AG04449 (cell line): ENCODE data around the gene PHLDB1.
A peak's percentile ranks its signal among the peaks of the same experiment; 100 is the strongest.

ENCODE experiments used
- CTCF ChIA-PET: fragments of 350-600 bp; formaldehyde crosslinking; extraction: SDS; loops from one replicate; lab custom pipeline; 2021; ENCODE audit warnings: antibody characterized with exemption; lab: Yijun Ruan, JAX
- POLR2A ChIA-PET: fragments of 400-600, 350-600 bp; formaldehyde crosslinking; extraction: SDS; loops from one replicate; lab custom pipeline; 2020; ENCODE audit warnings: antibody characterized with exemption, inconsistent platforms; lab: Yijun Ruan, JAX
- DNase-seq: peaks from one replicate; pipeline ENCODE4 v3.0.0-alpha.2; 2010; ENCODE audit warnings: low read depth, low spot score
- H3K4me3 ChIP-seq: 2 replicates; pipeline ENCODE4 v1.5.1; 2011; ENCODE audit warnings: low read depth, mild to moderate bottlenecking, control low read depth, low read length
- TF ChIP-seq, protein P1 (sequence below): IDR thresholded peaks from one replicate; pipeline ENCODE4 v1.5.1; 2011; ENCODE audit warnings: mild to moderate bottlenecking, moderate library complexity, low read length, control low read depth, inconsistent platforms; ENCODE audit not compliant: insufficient read depth; ENCODE audit errors: missing control alignments

PHLDB1 gene

GRCh38 chr11:118615282-118615975 lies 8.0 kb downstream of the PHLDB1 start:
- ChIA-PET POLR2A (no interaction called here), CTCF (interaction anchor here (1.9 kb wide), 1 partner anchor 11 kb away, joined by 6 read pairs; no protein-coding TSS in a partner anchor)
- no peak overlapping the region for H3K4me3 ChIP-seq
- DNase-seq: no peak
- TF ChIP-seq, protein P1, sequence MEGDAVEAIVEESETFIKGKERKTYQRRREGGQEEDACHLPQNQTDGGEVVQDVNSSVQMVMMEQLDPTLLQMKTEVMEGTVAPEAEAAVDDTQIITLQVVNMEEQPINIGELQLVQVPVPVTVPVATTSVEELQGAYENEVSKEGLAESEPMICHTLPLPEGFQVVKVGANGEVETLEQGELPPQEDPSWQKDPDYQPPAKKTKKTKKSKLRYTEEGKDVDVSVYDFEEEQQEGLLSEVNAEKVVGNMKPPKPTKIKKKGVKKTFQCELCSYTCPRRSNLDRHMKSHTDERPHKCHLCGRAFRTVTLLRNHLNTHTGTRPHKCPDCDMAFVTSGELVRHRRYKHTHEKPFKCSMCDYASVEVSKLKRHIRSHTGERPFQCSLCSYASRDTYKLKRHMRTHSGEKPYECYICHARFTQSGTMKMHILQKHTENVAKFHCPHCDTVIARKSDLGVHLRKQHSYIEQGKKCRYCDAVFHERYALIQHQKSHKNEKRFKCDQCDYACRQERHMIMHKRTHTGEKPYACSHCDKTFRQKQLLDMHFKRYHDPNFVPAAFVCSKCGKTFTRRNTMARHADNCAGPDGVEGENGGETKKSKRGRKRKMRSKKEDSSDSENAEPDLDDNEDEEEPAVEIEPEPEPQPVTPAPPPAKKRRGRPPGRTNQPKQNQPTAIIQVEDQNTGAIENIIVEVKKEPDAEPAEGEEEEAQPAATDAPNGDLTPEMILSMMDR: no peak

DNA sequence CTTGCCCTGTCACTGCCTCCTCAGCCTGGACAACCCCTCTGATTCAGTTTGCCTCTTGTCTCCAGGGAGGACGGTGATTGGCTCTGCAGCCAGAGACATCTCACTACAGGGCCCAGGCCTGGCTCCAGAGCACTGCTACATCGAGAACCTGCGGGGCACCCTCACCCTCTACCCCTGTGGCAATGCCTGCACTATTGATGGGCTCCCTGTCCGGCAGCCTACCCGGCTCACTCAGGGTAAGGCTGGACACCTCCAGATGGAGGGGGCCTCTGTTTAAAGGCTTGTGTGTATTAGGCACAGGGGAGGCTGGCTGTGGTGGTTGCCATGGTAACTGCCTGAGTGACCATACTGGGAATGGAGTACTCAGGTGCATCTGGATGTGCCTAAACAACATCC lies 8.6 kb downstream of the PHLDB1 start:
- ChIA-PET CTCF (interaction anchor here (0.9 kb wide), 1 partner anchor 21 kb away, joined by 3 read pairs; no protein-coding TSS in a partner anchor), POLR2A (interaction anchor here (1.2 kb wide), 1 partner anchor 9 kb away, joined by 3 read pairs; the partner anchor contains the start of gene PHLDB1)
- TF ChIP-seq, protein P1: no peak
- H3K4me3 ChIP-seq: no peak overlapping the region
- no peak for DNase-seq

GRCh38 chr11:118618115-118618990 lies 10.9 kb downstream of the PHLDB1 start:
- peak; percentile 65 for DNase-seq
- ChIA-PET CTCF (interaction anchor here (1.0 to 12.0 kb wide), 4 partner anchors 8 to 312 kb away, joined by 3 to 138 read pairs (median 5); partner anchors contain the start of gene PHLDB1), POLR2A (interaction anchor here (0.6 to 6.7 kb wide), 6 partner anchors 10 to 293 kb away, joined by 4 to 172 read pairs (median 4); partner anchors contain the start of genes ARCN1 and PHLDB1)
- peak overlapping the region; percentile 23; the same call in 1 of the 2 replicates for H3K4me3 ChIP-seq
- TF ChIP-seq, protein P1: no peak

- ChIA-PET CTCF (interaction anchor here (0.9 to 12.0 kb wide), 5 partner anchors 9 to 311 kb away, joined by 3 to 138 read pairs (median 3); partner anchors contain the start of gene PHLDB1), POLR2A (interaction anchor here (0.6 to 6.7 kb wide), 5 partner anchors 9 to 293 kb away, joined by 4 to 172 read pairs (median 4); partner anchors contain the start of genes ARCN1 and PHLDB1)
- DNase-seq: peak; percentile 67
- H3K4me3 ChIP-seq: peak overlapping the region; percentile 23; the same call in 1 of the 2 replicates
- TF ChIP-seq, protein P1: no peak
Measured at GRCh38 chr11:118618991-118619375, 11.6 kb downstream of the PHLDB1 start.

GRCh38 chr11:118619444-118620197 lies 12.2 kb downstream of the PHLDB1 start:
- ChIA-PET CTCF (interaction anchor here (0.9 to 12.0 kb wide), 3 partner anchors 10 to 171 kb away, joined by 3 to 138 read pairs (median 3); partner anchors contain the start of genes DDX6 and PHLDB1), POLR2A (interaction anchor here (0.6 to 6.7 kb wide), 5 partner anchors 9 to 292 kb away, joined by 4 to 172 read pairs (median 4); partner anchors contain the start of genes ARCN1 and PHLDB1)
- TF ChIP-seq, protein P1: no peak
- H3K4me3 ChIP-seq: peak overlapping the region; percentile 23
- peak; percentile 88 for DNase-seq
